B cell (primary cell): ENCODE measurements around the gene KCNH8. TPM values are rescaled to one million over a fixed set of nuclear protein-coding genes. Genes with fewer than 3 reads are reported as not detected.

ENCODE experiments used
- ATAC-seq: fragments of 200-7000 bp; cut with Tn5 transposase; one replicate; pipeline ENCODE4 v1.10.0; 2021; ENCODE audit warnings: low read depth, mild to moderate bottlenecking, moderate number of reproducible peaks, moderate library complexity
- CTCF ChIA-PET: fragments of 350-600 bp; sonication (Branson Sonifier 250); formaldehyde crosslinking; loops from one replicate; lab custom pipeline; 2021; ENCODE audit warnings: antibody characterized with exemption, inconsistent platforms; lab: Charles Lee
- POLR2A ChIA-PET: fragments of 350-600 bp; sonication (Branson Sonifier 250); formaldehyde crosslinking; loops from one replicate; lab custom pipeline; 2021; ENCODE audit warnings: antibody characterized with exemption; lab: Charles Lee
- DNase-seq: peaks from one replicate; pipeline ENCODE4 v3.0.0; 2013
- H2AFZ ChIP-seq: 2 replicates; pipeline ENCODE4 v1.6.1; 2012; ENCODE audit warnings: mild to moderate bottlenecking, low read depth, low read length; ENCODE audit not compliant: insufficient read depth, poor library complexity, severe bottlenecking
- H3K27ac ChIP-seq, 2 donors: 1 replicate in 1 of 2; 2 replicates in 1 of 2; pipeline ENCODE4 v1.5.1; 2012 to 2013; ENCODE audit warnings: low read length in 2 of 2, mild to moderate bottlenecking in 2 of 2, moderate library complexity in 1 of 2
- H3K27me3 ChIP-seq, 4 experiments: fragments of 200-600 bp in 1 of 4; sonication (generic) in 1 of 4; replicated peaks in 1 of 4; 1 replicate in 2 of 4; 2 replicates in 2 of 4; pipeline versions ENCODE4 v1.6.1 to v1.7.0; 2013 to 2016; ENCODE audit warnings: low read length in 3 of 4, mild to moderate bottlenecking in 2 of 4, mixed read lengths in 1 of 4, moderate library complexity in 1 of 4; ENCODE audit not compliant: insufficient read depth in 4 of 4, control insufficient read depth in 3 of 4; ENCODE audit errors: control extremely low read depth in 1 of 4
- H3K36me3 ChIP-seq, 2 experiments: replicated peaks in 1 of 2; 1 replicate in 1 of 2; 2 replicates in 1 of 2; pipeline versions ENCODE4 v1.6.1 to v1.7.1; 2013; ENCODE audit warnings: low read length in 1 of 2; ENCODE audit not compliant: insufficient read depth in 2 of 2, control insufficient read depth in 1 of 2; ENCODE audit errors: control extremely low read depth in 1 of 2, extremely low read depth in 1 of 2
- H3K4me1 ChIP-seq, 2 donors: fragments of 200-600 bp in 1 of 2; sonication (generic) in 1 of 2; 1 replicate in 1 of 2; 2 replicates in 1 of 2; pipeline versions ENCODE4 v1.5.1 to v1.6.1; 2013 to 2017; ENCODE audit warnings: low read length in 2 of 2; ENCODE audit not compliant: control insufficient read depth in 2 of 2, insufficient read depth in 2 of 2
- H3K4me2 ChIP-seq: replicated peaks from 2 replicates; pipeline ENCODE3; 2012; ENCODE audit warnings: mild to moderate bottlenecking, low read depth, low read length; ENCODE audit not compliant: poor library complexity, severe bottlenecking
- H3K4me3 ChIP-seq, 5 experiments: fragments of 200-600 bp in 1 of 5; sonication (generic) in 1 of 5; 1 replicate in 3 of 5; 2 replicates in 2 of 5; pipeline versions ENCODE4 v1.5.1 to v1.7.0; 2011 to 2016; ENCODE audit warnings: low read length in 4 of 5, mild to moderate bottlenecking in 4 of 5, low read depth in 2 of 5, control low read depth in 1 of 5, moderate library complexity in 1 of 5; ENCODE audit not compliant: insufficient read depth in 1 of 5; ENCODE audit errors: control extremely low read depth in 1 of 5, extremely low read depth in 1 of 5
- H3K79me2 ChIP-seq: fragments of 200-600 bp; sonication (generic); one replicate; pipeline ENCODE4 v1.6.0; 2016; ENCODE audit warnings: low read length; ENCODE audit not compliant: control insufficient read depth, insufficient read depth
- H3K9ac ChIP-seq: fragments of 200-600 bp; sonication (generic); 2 replicates; pipeline ENCODE4 v1.6.1; 2017; ENCODE audit warnings: mild to moderate bottlenecking, low read length, moderate library complexity
- H3K9me3 ChIP-seq, 3 donors: one replicate each; pipeline versions ENCODE4 v1.6.1 to v1.7.1; 2013; ENCODE audit warnings: low read length in 2 of 3; ENCODE audit not compliant: control insufficient read depth in 2 of 3, insufficient read depth in 1 of 3; ENCODE audit errors: control extremely low read depth in 1 of 3
- H4K20me1 ChIP-seq: 2 replicates; pipeline ENCODE4 v1.6.0; 2012; ENCODE audit warnings: mild to moderate bottlenecking, low read length; ENCODE audit not compliant: insufficient read depth, control insufficient read depth, poor library complexity, severe bottlenecking
- H3K27ac Mint-ChIP-seq: one replicate; pipeline ENCODE4 v1.8.0; 2021; ENCODE audit warnings: mixed read lengths
- H3K27me3 Mint-ChIP-seq: one replicate; pipeline ENCODE4 v1.8.0; 2021; ENCODE audit warnings: mixed read lengths
- H3K4me1 Mint-ChIP-seq: one replicate; pipeline ENCODE4 v1.8.0; 2021; ENCODE audit warnings: mixed read lengths
- H3K4me3 Mint-ChIP-seq: one replicate; pipeline ENCODE4 v1.8.0; 2021; ENCODE audit warnings: mixed read lengths
- H3K9me3 Mint-ChIP-seq: one replicate; pipeline ENCODE4 v1.8.0; 2022; ENCODE audit warnings: mixed read lengths; ENCODE audit not compliant: insufficient read depth
- EZH2 ChIP-seq: IDR thresholded peaks from 2 replicates; pipeline ENCODE4 v1.6.1; 2012; ENCODE audit warnings: borderline replicate concordance, low read depth, mild to moderate bottlenecking, moderate library complexity, low read length; ENCODE audit not compliant: insufficient read depth, poor library complexity, severe bottlenecking
- whole genome bisulfite sequencing: methylation state at CpG from one replicate; pipeline ENCODE4 v1.1.5; 2013; ENCODE audit warnings: missing lambda C conversion rate; ENCODE audit not compliant: insufficient coverage; 5-methylcytosine and 5-hydroxymethylcytosine counted together
- intact Hi-C: fragments of 100-400 bp; cut with micrococcal nuclease; formaldehyde crosslinking; loops from one replicate; pipeline ENCODE4 v1.10.0; 2022
- polyA plus RNA-seq: library from polyadenylated mRNA; depleted of rRNA; stranded (reverse); fragments of >200 nt; gene quantifications from 2 replicates; pipeline ENCODE4 v1.2.3, GENCODE V29; 2012
- total RNA-seq, 2 donors: library from RNA; stranded (reverse); fragments of 120-200 nt in 1 of 2; gene quantifications; 1 replicate in 1 of 2; 2 replicates in 1 of 2; pipeline versions ENCODE4 v1.2.3 to v1.2.4, GENCODE V29; 2013 to 2022
- TF ChIP-seq, protein P1 (sequence below): fragments of 200-600 bp; IDR thresholded peaks from one replicate; pipeline ENCODE4 v1.8.0; 2022; ENCODE audit warnings: antibody characterized with exemption, mild to moderate bottlenecking

KCNH8 gene
- total and polyA plus RNA-seq, 2 donors (not counting 1 experiment from before 2014, with no cell fraction given) = 4.0 to 12.7 TPM

DNA sequence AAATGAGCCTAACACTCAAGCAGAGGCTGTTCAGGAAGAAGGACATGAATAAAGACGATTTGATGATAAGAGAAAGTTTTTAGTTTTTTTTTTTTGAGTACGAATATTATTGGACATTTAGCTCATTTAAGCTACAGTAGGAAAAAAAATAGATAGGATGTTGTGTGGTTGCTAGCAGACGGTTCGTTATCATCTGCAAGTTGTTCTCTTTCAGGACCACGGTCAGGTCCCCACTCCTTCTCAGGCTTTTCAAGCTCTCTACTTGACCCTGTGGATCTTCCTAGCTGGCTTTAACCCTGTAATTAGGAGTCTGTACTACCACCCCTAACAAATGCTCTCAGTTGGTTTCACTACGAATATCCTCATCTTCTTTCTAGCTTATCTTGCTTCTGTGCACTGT is 1.1 kb downstream of the KCNH8 start:
- POLR2A ChIA-PET = no interaction called here
- Mint-ChIP-seq H3K9me3 (no peaks in the 10 kb centered on the region), H3K27ac (no peak overlapping the region), H3K4me3 (no peak overlapping the region), H3K27me3 (no peaks in the 10 kb centered on the region), H3K4me1 (peaks cover 24% of the 10 kb centered on the region)
- peak overlapping the region; percentile 97 for H3K4me2 ChIP-seq
- H3K4me3 ChIP-seq = no peak overlapping the region
- ATAC-seq = no peak
- H2AFZ ChIP-seq = no peak overlapping the region
- H3K36me3 ChIP-seq = no peaks in the 10 kb centered on the region
- no peak overlapping the region for H3K9ac ChIP-seq
- H3K27me3 ChIP-seq = peaks cover 0 to 5% (median 0%) of the 10 kb centered on the region in 4 experiments
- DNase-seq = peak; percentile 56
- CTCF ChIA-PET = interaction anchor here (0.8 kb wide), 2 partner anchors 15 to 199 kb away, joined by 3 read pairs; no protein-coding TSS in a partner anchor
- H3K27ac ChIP-seq = no peak overlapping the region
- no peaks in the 10 kb centered on the region for H3K79me2 ChIP-seq
- TF ChIP-seq EZH2 = no peak
- TF ChIP-seq, protein P1, sequence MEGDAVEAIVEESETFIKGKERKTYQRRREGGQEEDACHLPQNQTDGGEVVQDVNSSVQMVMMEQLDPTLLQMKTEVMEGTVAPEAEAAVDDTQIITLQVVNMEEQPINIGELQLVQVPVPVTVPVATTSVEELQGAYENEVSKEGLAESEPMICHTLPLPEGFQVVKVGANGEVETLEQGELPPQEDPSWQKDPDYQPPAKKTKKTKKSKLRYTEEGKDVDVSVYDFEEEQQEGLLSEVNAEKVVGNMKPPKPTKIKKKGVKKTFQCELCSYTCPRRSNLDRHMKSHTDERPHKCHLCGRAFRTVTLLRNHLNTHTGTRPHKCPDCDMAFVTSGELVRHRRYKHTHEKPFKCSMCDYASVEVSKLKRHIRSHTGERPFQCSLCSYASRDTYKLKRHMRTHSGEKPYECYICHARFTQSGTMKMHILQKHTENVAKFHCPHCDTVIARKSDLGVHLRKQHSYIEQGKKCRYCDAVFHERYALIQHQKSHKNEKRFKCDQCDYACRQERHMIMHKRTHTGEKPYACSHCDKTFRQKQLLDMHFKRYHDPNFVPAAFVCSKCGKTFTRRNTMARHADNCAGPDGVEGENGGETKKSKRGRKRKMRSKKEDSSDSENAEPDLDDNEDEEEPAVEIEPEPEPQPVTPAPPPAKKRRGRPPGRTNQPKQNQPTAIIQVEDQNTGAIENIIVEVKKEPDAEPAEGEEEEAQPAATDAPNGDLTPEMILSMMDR = no peak
- H3K4me1 ChIP-seq = peaks cover 18 to 22% of the 10 kb centered on the region in 2 donors
- no peaks in the 10 kb centered on the region for H4K20me1 ChIP-seq
- WGBS = 0% methylated on average over 1 of the region's 6 CpGs
- intact Hi-C loops = loop anchor here (2.0 to 5.0 kb wide), 3 partner anchors 63 to 978 kb away; partner anchors contain the start of gene KAT2B
- peaks cover 3% of the 10 kb centered on the region in 3 donors for H3K9me3 ChIP-seq

DNA sequence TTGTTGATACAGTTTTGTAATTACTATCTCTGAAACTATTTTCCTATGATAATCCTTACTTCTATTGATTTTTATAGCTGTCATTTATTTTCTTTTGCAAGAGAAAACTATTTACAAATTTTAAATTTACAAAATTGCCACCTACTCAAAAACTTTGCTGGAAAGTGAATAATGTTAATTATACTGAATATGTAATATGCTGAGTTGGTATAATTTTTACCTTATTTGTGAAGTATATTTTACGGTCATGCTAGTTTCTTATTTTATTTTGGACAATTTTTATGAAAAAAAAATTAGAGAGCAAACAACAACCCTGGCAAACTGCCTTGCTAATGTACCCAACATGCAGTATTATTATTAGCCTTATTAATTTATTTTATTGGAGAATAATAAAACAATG is 2.9 kb downstream of the KCNH8 start:
- no peaks in the 10 kb centered on the region for H4K20me1 ChIP-seq
- no peak overlapping the region for H3K4me3 Mint-ChIP-seq
- DNase-seq = no peak
- H3K27ac ChIP-seq = no peak overlapping the region
- no CpG with 5 or more reads among the region's 1 CpG for WGBS
- ChIA-PET POLR2A (no interaction called here), CTCF (no interaction called here)
- no peaks in the 10 kb centered on the region for H3K79me2 ChIP-seq
- H3K4me1 ChIP-seq = peaks cover 15 to 20% of the 10 kb centered on the region in 2 donors
- H3K4me2 ChIP-seq = no peak overlapping the region
- H3K27me3 ChIP-seq = peaks cover 0 to 5% (median 0%) of the 10 kb centered on the region in 4 experiments
- intact Hi-C loops = no loop called here
- H3K9ac ChIP-seq = no peak overlapping the region
- H3K9me3 Mint-ChIP-seq = no peaks in the 10 kb centered on the region
- no peak overlapping the region for H3K27ac Mint-ChIP-seq
- no peak overlapping the region for H3K4me3 ChIP-seq
- H3K27me3 Mint-ChIP-seq = peaks cover 9% of the 10 kb centered on the region
- peaks cover 0 to 1% (median 0%) of the 10 kb centered on the region in 3 donors for H3K9me3 ChIP-seq
- no peak for ATAC-seq
- TF ChIP-seq, protein P1 = no peak
- TF ChIP-seq EZH2 = no peak
- H3K4me1 Mint-ChIP-seq = peaks cover 21% of the 10 kb centered on the region
- no peaks in the 10 kb centered on the region for H3K36me3 ChIP-seq
- no peak overlapping the region for H2AFZ ChIP-seq
